ENCODE results near the gene EIF2D. TPM values are rescaled to one million over a fixed set of nuclear protein-coding genes. Genes with fewer than 3 reads are reported as not detected.
A peak's percentile ranks its signal among the peaks of the same experiment; 100 is the strongest.

Gene EIF2D
- total and polyA plus RNA-seq, 9 of the 15 experiments (the other 6 are each of a cell fraction or from before 2014, with no cell fraction given): 81.1 to 138 (median 93.9) TPM

- TF ChIP-seq ZBTB5 (IDR thresholded peaks at IDR 0.05): no peak
- TF ChIP-seq GABPA (tag; conservative IDR thresholded peaks at IDR 0.05; ENCODE audit: low read depth): no peak
- 0 out of 2 replicates have a peak, but pooled peaks have one; percentile 27 for TF ChIP-seq ARID2 (IDR thresholded peaks at IDR 0.05)
- no peak for TF ChIP-seq SETDB1 (IDR thresholded peaks at IDR 0.05; ENCODE audit: low read length)
- TF ChIP-seq ZKSCAN8 (CRISPR knock-in tag; IDR thresholded peaks at IDR 0.05): no peak
- TF ChIP-seq MCM5 (IDR thresholded peaks at IDR 0.05; ENCODE audit: low read depth): no peak
- no peak for TF ChIP-seq ARID4B (CRISPR knock-in tag; IDR thresholded peaks at IDR 0.05)
Observed at GRCh38 chr1:206631085-206631509, 18.8 kb upstream of the EIF2D start (continued).
